HepG2 (cell line): ENCODE results near the gene ASPM. TPM values are rescaled to one million over a fixed set of nuclear protein-coding genes. Genes with fewer than 3 reads are reported as not detected.

Experiments
- ATAC-seq: fragments of 200-7000 bp; cut with Tn5 transposase; 3 replicates; pipeline ENCODE4 v1.9.1; 2020; ENCODE audit warnings: mild to moderate bottlenecking, moderate library complexity
- BruUV-seq: library from RNA; stranded (reverse); fragments of 400-500 nt; replicated peaks from 2 replicates; lab custom pipeline; 2021; lab: Mats Ljungman, UMichigan
- CTCF ChIA-PET: fragments of 300-600 bp; formaldehyde crosslinking; extraction: SDS; loops from one replicate; lab custom pipeline; 2021; ENCODE audit warnings: low total read pairs, inconsistent platforms, low intra/inter-chr PET ratio; lab: Yijun Ruan, JAX
- POLR2A ChIA-PET: fragments of 350-600 bp; sonication (Branson Sonifier 250); formaldehyde crosslinking; loops from one replicate; lab custom pipeline; 2020; ENCODE audit warnings: antibody characterized with exemption, inconsistent platforms; lab: Yijun Ruan, JAX
- DNase-seq: peaks from one replicate; pipeline ENCODE4 v3.0.0-alpha.2; 2015; ENCODE audit warnings: low spot score
- FAIRE-seq: peaks from 3 replicates; lab custom pipeline; 2011; peaks lifted over from hg19 to GRCh38; lab: Jason Lieb, UNC
- H2AFZ ChIP-seq: one replicate; pipeline ENCODE4 v1.6.1; 2011; ENCODE audit warnings: low read length, inconsistent platforms
- H3K27ac ChIP-seq: fragments of 300-600 bp; 3 replicates; pipeline ENCODE4 v1.8.0; 2011; ENCODE audit warnings: mixed run types, mild to moderate bottlenecking, mixed read lengths, low read length, inconsistent platforms; ENCODE audit not compliant: insufficient read depth; ENCODE audit errors: extremely low read length
- H3K27me3 ChIP-seq, 2 experiments: fragments of 200-600 bp in 1 of 2; 2 replicates in 1 of 2; 3 replicates in 1 of 2; pipeline versions ENCODE4 v1.6.0 to v1.8.0; 2011; ENCODE audit warnings: low read length in 2 of 2, mild to moderate bottlenecking in 2 of 2, moderate library complexity in 2 of 2, inconsistent platforms in 1 of 2; ENCODE audit not compliant: insufficient read depth in 2 of 2, control insufficient read depth in 1 of 2
- H3K36me3 ChIP-seq, 2 experiments: fragments of 200-600 bp in 1 of 2; replicated peaks in 1 of 2; 2 replicates in 1 of 2; 3 replicates in 1 of 2; pipeline versions ENCODE4 v1.5.1 to v1.8.0; 2011; ENCODE audit warnings: low read length in 2 of 2, inconsistent platforms in 1 of 2; ENCODE audit not compliant: insufficient read depth in 2 of 2, control insufficient read depth in 1 of 2
- H3K4me1 ChIP-seq: 2 replicates; pipeline ENCODE4 v1.5.1; 2012; ENCODE audit warnings: low read length, inconsistent platforms; ENCODE audit not compliant: insufficient read depth
- H3K4me2 ChIP-seq: 2 replicates; pipeline ENCODE4 v1.6.0; 2011; ENCODE audit warnings: low read depth, low read length, inconsistent platforms
- H3K4me3 ChIP-seq, 3 experiments: fragments of 200-600 bp in 1 of 3; sonication (generic), shearing (Covaris generic) in 1 of 3; replicated peaks in 1 of 3; 2 replicates each; pipeline ENCODE4 v1.5.1; 2011 to 2016; ENCODE audit warnings: low read length in 3 of 3, inconsistent platforms in 2 of 3, low read depth in 2 of 3, mild to moderate bottlenecking in 2 of 3, control low read depth in 1 of 3, mixed read lengths in 1 of 3; ENCODE audit not compliant: insufficient read depth in 1 of 3
- H3K79me2 ChIP-seq: one replicate; pipeline ENCODE4 v1.6.1; 2011; ENCODE audit warnings: low read length, inconsistent platforms; ENCODE audit not compliant: insufficient read depth
- H3K9ac ChIP-seq: 2 replicates; pipeline ENCODE4 v1.6.0; 2011; ENCODE audit warnings: mild to moderate bottlenecking, low read depth, low read length, inconsistent platforms; ENCODE audit not compliant: insufficient read depth
- H3K9me3 ChIP-seq: 2 replicates; pipeline ENCODE4 v1.5.1; 2012; ENCODE audit warnings: mild to moderate bottlenecking, low read length
- H4K20me1 ChIP-seq: 2 replicates; pipeline ENCODE4 v1.6.0; 2011; ENCODE audit warnings: inconsistent platforms, mild to moderate bottlenecking, low read length, moderate library complexity; ENCODE audit not compliant: insufficient read depth
- AKAP8 ChIP-seq: sonication (generic); formaldehyde crosslinking; IDR thresholded peaks from 2 replicates; pipeline ENCODE4 v1.5.1; 2020; ENCODE audit warnings: mild to moderate bottlenecking, missing genetic modification reagents
- GFI1 ChIP-seq: sonication (generic); formaldehyde crosslinking; IDR thresholded peaks from 2 replicates; pipeline ENCODE4 v1.5.0; 2020; ENCODE audit warnings: missing genetic modification reagents, mild to moderate bottlenecking, borderline replicate concordance
- JUN ChIP-seq: sonication (generic); formaldehyde crosslinking; IDR thresholded peaks from 2 replicates; pipeline ENCODE4 v1.4.0; 2020; ENCODE audit warnings: mild to moderate bottlenecking, missing genetic modification reagents
- MED1 ChIP-seq: sonication (generic); formaldehyde crosslinking; IDR thresholded peaks from 2 replicates; pipeline ENCODE4 v1.4.0; 2020; ENCODE audit warnings: missing genetic modification reagents
- MEIS1 ChIP-seq: sonication (generic); formaldehyde crosslinking; IDR thresholded peaks from 2 replicates; pipeline ENCODE4 v1.9.0; 2021; ENCODE audit warnings: mild to moderate bottlenecking, missing genetic modification reagents, moderate library complexity, borderline replicate concordance
- SMARCE1 ChIP-seq: fragments of 450-650 bp; IDR thresholded peaks from 2 replicates; pipeline ENCODE4 v1.6.1; 2017; ENCODE audit warnings: borderline replicate concordance
- TRIM24 ChIP-seq: sonication (generic); formaldehyde crosslinking; IDR thresholded peaks from 2 replicates; pipeline ENCODE4 v1.8.0; 2022; ENCODE audit warnings: mild to moderate bottlenecking, missing genetic modification reagents
- ZMYM2 ChIP-seq: sonication (generic); formaldehyde crosslinking; IDR thresholded peaks from 2 replicates; pipeline ENCODE4 v1.8.0; 2022; ENCODE audit warnings: mild to moderate bottlenecking, missing genetic modification reagents
- ZNF691 ChIP-seq: sonication (generic); formaldehyde crosslinking; IDR thresholded peaks from 2 replicates; pipeline ENCODE4 v1.4.0; 2020; ENCODE audit warnings: missing genetic modification reagents, low read depth, mild to moderate bottlenecking, borderline replicate concordance
- WGBS: methylation state at CpG from one replicate; pipeline ENCODE4 v1.1.6; 2017; ENCODE audit warnings: low lambda C conversion rate; 5-methylcytosine and 5-hydroxymethylcytosine counted together
- in situ Hi-C: cut with HindIII; loops from 2 replicates; pipeline ENCODE4 v1.10.0; 2017; ENCODE audit warnings: low pct_unique_long_range_greater_than_20kb; ENCODE audit not compliant: extremely low pct_ligation_motif_present
- intact Hi-C: fragments of 100-400 bp; cut with micrococcal nuclease; formaldehyde crosslinking; loops from one replicate; pipeline ENCODE4 v1.10.0; 2022; ENCODE audit not compliant: unreplicated experiment
- polyA plus RNA-seq, 8 experiments: library from polyadenylated mRNA; depleted of rRNA in 3 of 8; stranded (reverse) in 7 of 8; unstranded in 1 of 8; fragments of >200 nt; fragmentation: Illumina TruSeq in 4 of 8; extraction: Trizol in 4 of 8; gene quantifications; 2 replicates each; pipeline versions ENCODE4 v1.2.1 to v1.2.3, GENCODE V29; 2011 to 2016; ENCODE audit warnings: low read depth in 4 of 8, missing spikeins in 1 of 8, mixed read lengths in 1 of 8; ENCODE audit not compliant: insufficient read depth in 1 of 8
- total RNA-seq, 5 experiments: library from RNA; depleted of rRNA; stranded (reverse); fragments of >200 nt; fragmentation: Illumina TruSeq; extraction: Trizol; gene quantifications; 2 replicates each; pipeline ENCODE4 v1.2.3, GENCODE V29; 2016; ENCODE audit warnings: low read depth in 1 of 5
- TF ChIP-seq, protein P1 (sequence below): IDR thresholded peaks from 2 replicates; pipeline ENCODE4 v1.6.1; 2016; ENCODE audit warnings: mild to moderate bottlenecking, missing biosample characterization, missing genetic modification reagents
- TF ChIP-seq, protein P2 (sequence below): sonication (generic); formaldehyde crosslinking; IDR thresholded peaks from 2 replicates; pipeline ENCODE4 v1.5.1; 2020; ENCODE audit warnings: missing genetic modification reagents, mild to moderate bottlenecking, borderline replicate concordance
- TF ChIP-seq, protein P3 (sequence below): sonication (generic); formaldehyde crosslinking; IDR thresholded peaks from 2 replicates; pipeline ENCODE4 v1.4.0; 2020; ENCODE audit warnings: missing genetic modification reagents, mild to moderate bottlenecking, borderline replicate concordance

ASPM gene
- total and polyA plus RNA-seq, 2 of the 13 experiments (the other 11 are each of a cell fraction or from before 2014, with no cell fraction given): 7.7 to 29.1 TPM

GRCh38 chr1:197073978-197074377 is 72.5 kb downstream of the ASPM start:
- DNase-seq: no peak
- Histone ChIP-seq H3K79me2 (no peaks in the 10 kb centered on the region), H3K9ac (no peak overlapping the region), H3K36me3 (no peaks in the 10 kb centered on the region), H4K20me1 (no peaks in the 10 kb centered on the region), H3K4me1 (no peaks in the 10 kb centered on the region), H3K27me3 (no peaks in the 10 kb centered on the region), H3K9me3 (no peaks in the 10 kb centered on the region), H3K4me3 (no peak overlapping the region), H3K4me2 (no peak overlapping the region), H3K27ac (no peak overlapping the region), H2AFZ (no peak overlapping the region)
- TF ChIP-seq TRIM24 (CRISPR knock-in tag) (no peak), ZMYM2 (CRISPR knock-in tag) (no peak), SMARCE1 (no peak)
- TF ChIP-seq, protein P1, sequence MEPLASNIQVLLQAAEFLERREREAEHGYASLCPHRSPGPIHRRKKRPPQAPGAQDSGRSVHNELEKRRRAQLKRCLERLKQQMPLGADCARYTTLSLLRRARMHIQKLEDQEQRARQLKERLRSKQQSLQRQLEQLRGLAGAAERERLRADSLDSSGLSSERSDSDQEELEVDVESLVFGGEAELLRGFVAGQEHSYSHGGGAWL (CRISPR knock-in tag): no peak
- no TSS peak for BruUV-seq
- ChIA-PET POLR2A (no interaction called here), CTCF (no interaction called here)
- 0% methylated on average over 1 of the region's 1 CpG for WGBS
- intact Hi-C loops: no loop called here
- in situ Hi-C loops: loop anchor here (25.0 kb wide), 1 partner anchor 337 kb away; no protein-coding TSS in a partner anchor
- ATAC-seq: no peak
- no peak for FAIRE-seq

- H3K79me2 ChIP-seq: no peaks in the 10 kb centered on the region
- ChIA-PET CTCF (interaction anchor here (1.1 kb wide), 1 partner anchor 345 kb away, joined by 3 read pairs; no protein-coding TSS in a partner anchor), POLR2A (no interaction called here)
- no peak overlapping the region; a peak in 1 of 6 replicates for H3K4me3 ChIP-seq
- DNase-seq: peak; percentile 15
- peak; percentile 85 for ATAC-seq
- no peak overlapping the region for H3K9ac ChIP-seq
- no peaks in the 10 kb centered on the region for H3K36me3 ChIP-seq
- no peaks in the 10 kb centered on the region for H3K9me3 ChIP-seq
- peak overlapping the region; percentile 57 for H3K27ac ChIP-seq
- H2AFZ ChIP-seq: no peak overlapping the region
- no TSS peak for BruUV-seq
- H4K20me1 ChIP-seq: no peaks in the 10 kb centered on the region
- H3K4me2 ChIP-seq: peak overlapping the region; percentile 46
- H3K27me3 ChIP-seq: no peaks in the 10 kb centered on the region
- in situ Hi-C loops: loop anchor here (25.0 kb wide), 1 partner anchor 330 kb away; no protein-coding TSS in a partner anchor
- intact Hi-C loops: loop anchor here (5.0 kb wide), 2 partner anchors 75 to 240 kb away; no protein-coding TSS in a partner anchor
- peaks cover 27% of the 10 kb centered on the region for H3K4me1 ChIP-seq
- FAIRE-seq: no peak
- no peak for TF ChIP-seq MEIS1
- TF ChIP-seq, protein P2, sequence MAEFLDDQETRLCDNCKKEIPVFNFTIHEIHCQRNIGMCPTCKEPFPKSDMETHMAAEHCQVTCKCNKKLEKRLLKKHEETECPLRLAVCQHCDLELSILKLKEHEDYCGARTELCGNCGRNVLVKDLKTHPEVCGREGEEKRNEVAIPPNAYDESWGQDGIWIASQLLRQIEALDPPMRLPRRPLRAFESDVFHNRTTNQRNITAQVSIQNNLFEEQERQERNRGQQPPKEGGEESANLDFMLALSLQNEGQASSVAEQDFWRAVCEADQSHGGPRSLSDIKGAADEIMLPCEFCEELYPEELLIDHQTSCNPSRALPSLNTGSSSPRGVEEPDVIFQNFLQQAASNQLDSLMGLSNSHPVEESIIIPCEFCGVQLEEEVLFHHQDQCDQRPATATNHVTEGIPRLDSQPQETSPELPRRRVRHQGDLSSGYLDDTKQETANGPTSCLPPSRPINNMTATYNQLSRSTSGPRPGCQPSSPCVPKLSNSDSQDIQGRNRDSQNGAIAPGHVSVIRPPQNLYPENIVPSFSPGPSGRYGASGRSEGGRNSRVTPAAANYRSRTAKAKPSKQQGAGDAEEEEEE (CRISPR knock-in tag): no peak
- no peak for TF ChIP-seq ZNF691 (CRISPR knock-in tag)
- no peak for TF ChIP-seq AKAP8 (CRISPR knock-in tag)
- 0 out of 2 replicates have a peak, but pooled peaks have one; percentile 19 for TF ChIP-seq MED1 (CRISPR knock-in tag)
- TF ChIP-seq, protein P3, sequence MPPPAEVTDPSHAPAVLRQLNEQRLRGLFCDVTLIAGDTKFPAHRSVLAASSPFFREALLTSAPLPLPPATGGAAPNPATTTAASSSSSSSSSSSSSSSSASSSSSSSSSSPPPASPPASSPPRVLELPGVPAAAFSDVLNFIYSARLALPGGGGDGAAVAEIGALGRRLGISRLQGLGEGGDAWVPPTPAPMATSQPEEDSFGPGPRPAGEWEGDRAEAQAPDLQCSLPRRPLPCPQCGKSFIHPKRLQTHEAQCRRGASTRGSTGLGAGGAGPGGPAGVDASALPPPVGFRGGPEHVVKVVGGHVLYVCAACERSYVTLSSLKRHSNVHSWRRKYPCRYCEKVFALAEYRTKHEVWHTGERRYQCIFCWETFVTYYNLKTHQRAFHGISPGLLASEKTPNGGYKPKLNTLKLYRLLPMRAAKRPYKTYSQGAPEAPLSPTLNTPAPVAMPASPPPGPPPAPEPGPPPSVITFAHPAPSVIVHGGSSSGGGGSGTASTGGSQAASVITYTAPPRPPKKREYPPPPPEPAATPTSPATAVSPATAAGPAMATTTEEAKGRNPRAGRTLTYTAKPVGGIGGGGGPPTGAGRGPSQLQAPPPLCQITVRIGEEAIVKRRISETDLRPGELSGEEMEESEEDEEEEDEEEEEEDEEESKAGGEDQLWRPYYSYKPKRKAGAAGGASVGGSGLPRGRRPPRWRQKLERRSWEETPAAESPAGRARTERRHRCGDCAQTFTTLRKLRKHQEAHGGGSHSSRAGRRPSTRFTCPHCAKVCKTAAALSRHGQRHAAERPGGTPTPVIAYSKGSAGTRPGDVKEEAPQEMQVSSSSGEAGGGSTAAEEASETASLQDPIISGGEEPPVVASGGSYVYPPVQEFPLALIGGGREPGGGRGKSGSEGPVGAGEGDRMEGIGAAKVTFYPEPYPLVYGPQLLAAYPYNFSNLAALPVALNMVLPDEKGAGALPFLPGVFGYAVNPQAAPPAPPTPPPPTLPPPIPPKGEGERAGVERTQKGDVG (CRISPR knock-in tag): no peak
- TF ChIP-seq GFI1 (CRISPR knock-in tag): no peak
- TF ChIP-seq JUN (CRISPR knock-in tag): no peak
Observed at GRCh38 chr1:197067457-197067818, 79.0 kb downstream of the ASPM start.
